Mammary epithelial cell (primary cell): ENCODE data around the gene TDRD12.

Experiments used
- EZH2 ChIP-seq: IDR thresholded peaks from 2 replicates; pipeline ENCODE4 v1.6.1; 2012; ENCODE audit warnings: low read length, inconsistent platforms, borderline replicate concordance
- TF ChIP-seq, protein P1 (sequence below), 2 donors: IDR thresholded peaks in 1 of 2; conservative IDR thresholded peaks in 1 of 2; 2 replicates each; pipeline ENCODE4 v1.5.1; 2011 to 2012; ENCODE audit warnings: inconsistent platforms in 2 of 2, low read length in 2 of 2, mild to moderate bottlenecking in 2 of 2, control low read depth in 1 of 2, low read depth in 1 of 2; ENCODE audit not compliant: insufficient read depth in 1 of 2; ENCODE audit errors: extremely low read depth in 1 of 2

DNA sequence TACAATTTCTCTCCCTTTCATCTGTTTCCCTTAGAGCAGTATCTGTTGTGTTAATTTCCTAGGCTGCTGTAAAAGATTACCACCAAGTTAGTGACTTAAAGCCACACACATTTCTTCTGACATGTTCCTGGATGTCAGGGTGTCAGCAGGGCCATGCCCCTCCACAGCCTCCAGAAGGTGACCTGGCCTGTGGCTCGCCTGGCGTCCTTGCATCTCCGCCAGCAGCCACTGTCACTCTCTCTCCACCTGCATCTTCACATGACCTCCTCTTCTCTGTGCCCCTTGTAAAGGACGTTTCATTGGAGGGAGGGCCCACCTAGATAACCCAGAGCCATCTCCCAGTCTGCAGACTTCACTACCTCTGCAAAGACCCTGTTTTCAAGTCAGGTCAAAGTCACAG is 88.7 kb downstream of the TDRD12 start:
- TF ChIP-seq, protein P1, sequence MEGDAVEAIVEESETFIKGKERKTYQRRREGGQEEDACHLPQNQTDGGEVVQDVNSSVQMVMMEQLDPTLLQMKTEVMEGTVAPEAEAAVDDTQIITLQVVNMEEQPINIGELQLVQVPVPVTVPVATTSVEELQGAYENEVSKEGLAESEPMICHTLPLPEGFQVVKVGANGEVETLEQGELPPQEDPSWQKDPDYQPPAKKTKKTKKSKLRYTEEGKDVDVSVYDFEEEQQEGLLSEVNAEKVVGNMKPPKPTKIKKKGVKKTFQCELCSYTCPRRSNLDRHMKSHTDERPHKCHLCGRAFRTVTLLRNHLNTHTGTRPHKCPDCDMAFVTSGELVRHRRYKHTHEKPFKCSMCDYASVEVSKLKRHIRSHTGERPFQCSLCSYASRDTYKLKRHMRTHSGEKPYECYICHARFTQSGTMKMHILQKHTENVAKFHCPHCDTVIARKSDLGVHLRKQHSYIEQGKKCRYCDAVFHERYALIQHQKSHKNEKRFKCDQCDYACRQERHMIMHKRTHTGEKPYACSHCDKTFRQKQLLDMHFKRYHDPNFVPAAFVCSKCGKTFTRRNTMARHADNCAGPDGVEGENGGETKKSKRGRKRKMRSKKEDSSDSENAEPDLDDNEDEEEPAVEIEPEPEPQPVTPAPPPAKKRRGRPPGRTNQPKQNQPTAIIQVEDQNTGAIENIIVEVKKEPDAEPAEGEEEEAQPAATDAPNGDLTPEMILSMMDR (conservative IDR thresholded peaks at IDR 0.05 in 1 of 2, IDR thresholded peaks at IDR 0.05 in 1 of 2; ENCODE audit: extremely low read depth in 1 of 2, insufficient read depth in 1 of 2, low read depth in 1 of 2, low read length in 2 of 2): no peak
- no peak for TF ChIP-seq EZH2
